Renal cortex interstitium (tissue), 11 donors: ENCODE results near the gene EDAR. TPM values are rescaled to one million over a fixed set of nuclear protein-coding genes. Genes with fewer than 3 reads are reported as not detected.

Experiments
- DNase-seq, 11 donors: peaks; one replicate each; pipeline ENCODE4 v3.0.0-alpha.2; 2013; ENCODE audit warnings: low read depth in 9 of 11, low spot score in 4 of 11; ENCODE audit errors: extremely low read depth in 1 of 11
- polyA plus RNA-seq, 3 donors: library from polyadenylated mRNA; unstranded; fragments of 120-200 nt; gene quantifications; one replicate each; pipeline ENCODE4 v1.2.1, GENCODE V29; 2013; ENCODE audit not compliant: insufficient read length in 3 of 3

The EDAR gene
- polyA plus RNA-seq, 3 donors, result 2.8 to 4.0 (median 2.9) TPM

DNA sequence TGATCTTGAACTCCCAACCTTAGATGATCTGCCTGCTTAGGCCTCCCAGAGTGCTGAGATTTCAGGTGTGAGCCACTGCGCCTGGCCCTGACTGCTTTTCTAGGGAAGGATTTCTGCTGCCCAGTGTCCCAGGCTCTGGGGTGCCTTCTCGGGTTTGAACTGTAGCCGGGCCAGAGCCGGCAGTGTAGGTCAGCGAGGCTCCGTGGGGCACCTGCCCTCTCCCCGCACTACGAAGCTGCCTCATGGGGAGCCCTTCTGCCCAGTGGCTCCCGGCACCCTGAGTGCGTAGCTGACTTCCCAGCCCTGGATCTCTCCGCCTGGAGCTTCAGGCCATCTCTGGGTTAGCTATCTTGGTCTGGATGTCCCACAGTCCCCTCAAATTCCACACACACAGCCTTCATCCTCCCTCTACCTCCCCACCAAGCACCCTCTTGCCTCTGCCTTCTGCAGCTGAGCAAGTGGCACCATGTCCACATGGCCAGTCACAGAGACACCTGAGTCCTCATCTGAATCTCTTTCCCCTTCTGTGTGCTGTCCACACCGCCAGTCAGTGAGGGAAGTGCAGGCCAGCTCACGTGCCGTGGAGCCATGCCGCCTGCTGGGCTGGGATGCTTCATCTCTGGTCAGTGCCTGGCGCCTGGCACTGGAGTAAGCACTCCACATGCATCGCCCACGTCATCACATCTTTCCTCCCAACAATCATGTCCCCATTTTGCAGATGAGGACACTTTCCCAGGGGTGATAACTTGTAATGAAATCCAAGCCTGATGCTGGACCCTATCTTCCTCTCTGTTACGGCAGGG is 69.2 kb downstream of the EDAR start:
- DNase-seq, result no peak

DNA sequence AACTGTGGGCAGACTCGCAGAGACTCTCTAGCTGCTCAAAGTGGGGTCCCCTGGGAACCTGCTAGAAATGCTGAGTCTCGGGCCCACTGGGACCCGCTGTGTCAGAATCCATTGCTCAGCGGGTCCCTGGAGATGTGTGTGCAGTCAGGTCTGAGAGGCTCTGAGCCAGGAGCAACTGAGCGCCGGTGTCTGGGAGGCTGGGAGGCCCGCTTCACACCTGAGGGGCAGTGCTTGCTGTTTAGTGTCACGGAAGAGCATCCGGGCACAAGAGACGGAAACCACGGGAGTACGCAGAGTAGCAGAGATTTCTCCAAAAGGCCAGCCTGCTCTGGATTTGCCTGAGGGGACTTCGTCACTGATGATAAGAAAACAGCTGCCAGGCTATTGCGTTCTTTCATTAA is 70.1 kb downstream of the EDAR start:
- no peak for DNase-seq

GRCh38 chr2:108918156-108918874 is 70.7 kb downstream of the EDAR start:
- DNase-seq, result no peak

- no peak for DNase-seq
These were observed 71.5 kb downstream of the EDAR start for GRCh38 chr2:108917526-108917925.

DNA sequence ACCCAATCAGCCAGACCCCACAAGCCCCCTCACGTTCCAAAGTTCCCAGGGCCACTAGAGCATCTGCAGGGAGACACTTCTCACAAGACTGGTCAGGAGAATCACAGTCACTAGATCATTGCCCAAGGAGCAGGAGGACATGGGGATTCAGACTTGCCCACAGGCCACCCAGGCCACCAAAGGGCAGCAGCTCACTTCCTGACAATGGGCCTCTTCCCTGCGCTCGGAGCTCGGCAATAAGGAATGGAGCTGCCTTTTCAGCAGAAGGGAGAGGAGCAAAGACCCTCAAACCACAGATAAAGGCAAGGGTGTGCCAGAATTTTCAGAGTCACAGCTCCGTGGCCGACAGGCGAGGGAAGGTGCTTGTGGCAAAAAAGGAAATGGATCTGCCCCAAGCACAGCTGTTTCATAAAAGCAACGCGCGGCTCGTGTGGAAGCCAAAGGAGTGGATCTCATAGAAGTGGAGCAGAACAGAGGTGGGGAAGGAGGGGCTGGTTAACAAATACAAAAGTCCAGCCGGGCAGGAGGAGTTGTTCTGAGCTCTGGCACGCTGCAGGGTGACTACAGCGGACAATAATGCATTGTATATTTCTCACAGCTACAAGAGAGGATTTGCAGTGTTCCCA is 72.1 kb downstream of the EDAR start:
- no peak for DNase-seq

DNA sequence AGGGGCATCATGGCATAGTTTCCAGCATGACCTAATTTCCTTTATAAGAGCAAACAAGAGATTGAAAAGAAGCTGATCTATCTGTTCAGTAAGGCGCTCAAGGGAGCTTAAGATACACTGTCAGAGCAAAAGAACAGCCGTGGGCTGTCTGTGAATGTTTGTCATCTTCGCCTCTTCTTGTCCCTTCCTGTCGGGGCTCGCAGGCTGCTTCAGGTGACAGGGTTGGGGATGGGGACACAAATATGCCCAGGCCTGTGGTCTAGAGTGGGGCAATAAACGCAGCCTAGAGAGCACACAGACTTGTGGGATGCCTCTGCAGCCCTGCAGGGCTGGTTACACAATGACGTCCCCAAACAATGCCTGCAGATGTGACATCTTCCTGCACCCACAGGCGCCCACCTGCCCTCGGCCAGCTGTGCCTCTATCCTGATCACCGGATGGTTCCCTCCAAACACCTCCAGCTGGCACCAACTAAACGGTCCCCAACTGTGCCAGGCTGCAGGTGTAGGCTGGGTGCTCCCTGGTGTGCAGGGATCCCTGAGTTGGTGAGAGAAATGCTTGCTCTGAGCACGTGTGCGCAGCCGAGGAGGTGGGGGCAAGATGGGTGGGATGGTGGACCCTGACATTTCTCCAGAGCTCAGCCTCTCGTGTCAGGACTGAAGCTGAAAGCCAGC is 72.8 kb downstream of the EDAR start:
- no peak for DNase-seq

- DNase-seq, result no peak
These were observed 76.5 kb downstream of the EDAR start for GRCh38 chr2:108912629-108912902.

GRCh38 chr2:108911807-108912628 is 77.0 kb downstream of the EDAR start:
- DNase-seq, result no peak

DNA sequence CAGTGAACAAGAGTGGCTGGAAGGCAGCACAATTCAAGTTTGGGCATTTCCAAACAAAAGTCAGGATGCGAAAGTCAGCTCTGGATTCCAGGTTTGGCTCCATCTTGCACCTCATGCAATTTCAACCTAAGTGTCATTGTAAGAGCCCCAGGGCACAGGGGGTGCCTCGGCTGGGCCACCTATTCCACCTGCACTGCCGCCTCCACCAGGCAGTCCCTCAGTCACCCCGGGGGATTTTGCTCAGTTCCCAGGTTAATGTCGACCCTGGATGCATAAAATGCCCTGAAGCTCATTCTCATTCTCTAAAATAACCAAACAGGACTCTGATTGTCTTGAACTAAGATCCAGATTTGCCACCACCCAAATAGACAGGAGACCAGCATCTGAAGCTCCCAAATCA is 77.6 kb downstream of the EDAR start:
- DNase-seq, result no peak

DNA sequence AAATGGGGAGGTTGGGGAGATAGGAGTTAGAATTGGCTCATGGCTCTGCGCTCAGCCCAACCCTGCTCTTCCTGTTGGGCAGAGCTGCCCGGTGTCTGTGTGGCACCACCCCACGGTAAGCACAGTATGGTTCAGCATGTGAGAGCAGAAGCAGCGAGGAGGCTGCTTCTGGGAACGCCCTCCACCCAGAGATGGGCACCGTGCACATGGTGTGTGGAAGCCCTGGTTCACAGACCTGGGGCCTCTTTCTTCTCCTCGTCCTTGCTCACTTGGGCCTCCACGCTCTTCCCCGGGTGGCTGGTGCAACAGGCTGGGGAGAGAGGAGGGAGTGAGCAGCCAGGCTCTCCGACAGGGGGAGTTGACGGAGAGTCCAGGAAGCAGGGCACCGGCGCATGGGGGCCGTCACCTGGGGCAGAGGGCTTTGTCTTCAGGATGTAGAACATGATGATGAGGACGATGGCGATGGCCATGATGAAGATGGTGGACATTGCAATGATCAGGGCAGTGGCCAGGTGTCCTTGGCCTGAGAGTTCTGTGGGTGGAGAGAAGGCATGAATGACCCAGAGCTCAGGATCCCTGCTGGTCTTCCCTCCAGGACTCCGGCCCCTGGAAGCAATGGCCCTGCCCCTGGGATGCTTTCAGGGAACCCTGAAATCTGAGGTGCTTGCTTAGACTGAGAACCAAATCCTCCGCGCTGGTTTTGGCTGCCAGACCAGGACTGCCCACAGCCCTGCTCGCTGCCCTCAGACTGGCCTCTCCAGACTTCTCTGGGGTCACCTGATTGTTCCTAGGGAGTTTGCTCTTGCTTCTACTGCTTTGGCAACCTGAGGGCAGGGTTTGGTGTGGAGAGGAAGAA is 78.3 kb downstream of the EDAR start:
- no peak for DNase-seq

- DNase-seq, result no peak
These were observed 79.0 kb downstream of the EDAR start for GRCh38 chr2:108910011-108910431.

GRCh38 chr2:108909275-108909823 is 79.7 kb downstream of the EDAR start:
- no peak for DNase-seq

GRCh38 chr2:108908713-108909070 is 80.3 kb downstream of the EDAR start:
- no peak for DNase-seq

- DNase-seq, result no peak
These were observed 81.0 kb downstream of the EDAR start for GRCh38 chr2:108907822-108908712.

GRCh38 chr2:108906403-108907077 is 82.5 kb downstream of the EDAR start:
- no peak for DNase-seq

- no peak for DNase-seq
These were observed 83.1 kb downstream of the EDAR start for GRCh38 chr2:108905906-108906305.
